ENCODE measurements around the gene LCN1. TPM values are rescaled to one million over a fixed set of nuclear protein-coding genes. Genes with fewer than 3 reads are reported as not detected.

Gene LCN1
- total and polyA plus RNA-seq, 2 donors (not counting 3 experiments of a cell fraction or from before 2014, with no cell fraction given), result not detected

- no peaks in the 10 kb centered on the region for H3K9me1 ChIP-seq (replicated peaks; ENCODE audit: control insufficient read depth, extremely low read depth, insufficient read depth, low read length)
- no peak overlapping the region for H3K27ac ChIP-seq (ENCODE audit: insufficient read depth, low read depth, low read length)
- no peak overlapping the region for H3K4me2 ChIP-seq (ENCODE audit: insufficient read depth, low read length)
- no peaks in the 10 kb centered on the region for H4K20me1 ChIP-seq (replicated peaks; ENCODE audit: control insufficient read depth, extremely low read depth, insufficient read depth, low read length)
- dilution Hi-C loops (cut with MboI; ENCODE audit: extremely low pct_ligation_motif_present, low sequenced_read_pairs) (no loop called here), intact Hi-C loops (cut with micrococcal nuclease) (no loop called here)
- no peak overlapping the region for H3K9ac ChIP-seq (replicated peaks; ENCODE audit: extremely low read depth, insufficient read depth, low read length)
- no peaks in the 10 kb centered on the region for H3K27me3 ChIP-seq (ENCODE audit: control insufficient read depth in 2 of 2, insufficient read depth in 2 of 2, low read length in 2 of 2)
- peaks cover 0 to 29% of the 10 kb centered on the region in 2 experiments for H3K36me3 ChIP-seq (ENCODE audit: control insufficient read depth in 2 of 2, extremely low read depth in 1 of 2, insufficient read depth in 2 of 2, low read length in 2 of 2)
- H3K79me2 ChIP-seq (ENCODE audit: control insufficient read depth, insufficient read depth, low read length), result no peaks in the 10 kb centered on the region
- H2AFZ ChIP-seq (ENCODE audit: low read depth, low read length), result no peak overlapping the region
- CTCF ChIA-PET, result no interaction called here
- H3K9me3 ChIP-seq (replicated peaks; ENCODE audit: control insufficient read depth, insufficient read depth, low read length), result no peaks in the 10 kb centered on the region
- H3K4me3 ChIP-seq (replicated peaks in 1 of 3; ENCODE audit: insufficient read depth in 1 of 3, low read depth in 1 of 3, low read length in 3 of 3), result no peak overlapping the region
- no peak for TF ChIP-seq GATA2 (IDR thresholded peaks at IDR 0.05; ENCODE audit: insufficient read depth, insufficient read length, low read depth, low read length)
- TF ChIP-seq POLR2A (IDR thresholded peaks at IDR 0.05; ENCODE audit: low read depth, low read length), result no peak
- TF ChIP-seq CTCF (IDR thresholded peaks at IDR 0.05; ENCODE audit: extremely low read depth in 1 of 2, insufficient read depth in 1 of 2, low read depth in 1 of 2, low read length in 2 of 2), result no peak
- no peak for TF ChIP-seq MYC (IDR thresholded peaks at IDR 0.05; ENCODE audit: low read depth, low read length)
- no peak for TF ChIP-seq JUN (IDR thresholded peaks at IDR 0.05; ENCODE audit: borderline replicate concordance, insufficient read depth, insufficient read length, low read depth)
- no peak for TF ChIP-seq POLR2AphosphoS5 (IDR thresholded peaks at IDR 0.05; ENCODE audit: insufficient read depth, low read depth, low read length)
- TF ChIP-seq FOS (IDR thresholded peaks at IDR 0.05; ENCODE audit: borderline replicate concordance, insufficient read depth, low read length), result no peak
- TF ChIP-seq, protein P1, sequence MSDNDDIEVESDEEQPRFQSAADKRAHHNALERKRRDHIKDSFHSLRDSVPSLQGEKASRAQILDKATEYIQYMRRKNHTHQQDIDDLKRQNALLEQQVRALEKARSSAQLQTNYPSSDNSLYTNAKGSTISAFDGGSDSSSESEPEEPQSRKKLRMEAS (IDR thresholded peaks at IDR 0.05; ENCODE audit: insufficient read depth, insufficient read length), result no peak
- no peak for TF ChIP-seq EZH2 (IDR thresholded peaks at IDR 0.05; ENCODE audit: borderline replicate concordance, low read depth, low read length, severe bottlenecking)
- DNase-seq (ENCODE audit: low read depth, low spot score) (no peak), FAIRE-seq (no peak)
- POLR2A ChIA-PET, result no interaction called here
- H3K4me1 ChIP-seq (ENCODE audit: control insufficient read depth, extremely low read depth, insufficient read depth, low read length), result peaks cover 4% of the 10 kb centered on the region
- no TSS peak for BruUV-seq (replicated peaks)
Measured at GRCh38 chr9:135485385-135485784, 35.9 kb upstream of the LCN1 start.
